CD4-positive, alpha-beta T cell treated with Interferon alpha-2 for 1 hour (primary cell): ENCODE measurements around the gene GIGYF1.
"Not testable (repeated sequence)": the region's sequence is repeated elsewhere in the genome, so short reads cannot be mapped to it uniquely, and the experiment has no call there.

Experiments used
- DNase-seq, 2 donors: peaks; one replicate each; pipeline ENCODE4 v3.0.0-alpha.2; 2020 to 2022

GIGYF1 gene

GRCh38 chr7:100671353-100672327 lies 22.4 kb downstream of the GIGYF1 start:
- no peak for DNase-seq

DNA sequence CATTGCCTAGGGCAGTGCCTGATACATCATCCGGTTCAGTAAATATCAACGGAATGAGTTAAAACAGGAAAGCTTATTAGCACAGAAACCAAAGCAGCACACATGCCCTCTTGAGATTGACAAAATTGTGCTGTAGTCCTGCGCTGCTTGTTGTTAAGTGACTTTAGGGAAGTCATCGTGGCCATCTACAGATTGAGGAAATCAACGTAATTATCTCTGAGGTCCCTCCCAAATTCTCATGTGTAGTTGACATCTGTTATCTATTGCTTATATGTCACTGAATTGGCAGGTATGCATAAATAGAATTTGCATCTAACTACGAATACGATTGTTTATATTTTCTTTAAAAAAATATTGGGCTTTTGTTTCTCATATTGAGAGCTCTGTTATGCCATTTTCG lies 24.0 kb downstream of the GIGYF1 start:
- DNase-seq: no peak

- DNase-seq: not testable (repeated sequence)
Measured at GRCh38 chr7:100669106-100669505, 24.9 kb downstream of the GIGYF1 start.

GRCh38 chr7:100668069-100668449 lies 26.0 kb downstream of the GIGYF1 start:
- no peak for DNase-seq

- DNase-seq: no peak
Measured at GRCh38 chr7:100667331-100668068, 26.6 kb downstream of the GIGYF1 start.

DNA sequence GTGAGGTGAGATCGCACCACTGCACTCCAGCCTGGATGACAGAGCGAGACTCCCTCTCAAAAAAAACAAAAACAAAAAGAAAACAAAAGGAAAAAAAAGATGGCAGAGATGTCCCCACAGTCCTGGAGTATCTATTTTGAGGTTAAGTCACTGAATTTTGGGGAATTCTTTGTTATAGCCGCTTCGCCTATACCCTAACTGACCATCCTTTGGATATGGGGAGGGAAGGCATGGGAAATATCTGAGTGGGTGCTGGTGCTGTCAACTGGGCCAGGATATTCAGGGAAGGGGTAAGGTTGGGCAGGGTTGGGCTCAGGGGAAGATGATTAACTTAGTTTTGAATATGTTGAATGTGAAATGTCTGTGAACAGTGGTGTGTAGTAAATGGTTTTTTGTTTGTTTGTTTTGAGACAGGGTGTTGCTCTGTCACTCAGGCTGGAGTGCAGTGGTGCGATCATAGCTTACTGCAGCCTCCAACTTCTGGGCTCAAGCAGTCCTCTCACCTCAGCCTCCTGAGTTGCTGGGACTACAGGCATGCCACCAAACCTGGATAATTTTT lies 28.8 kb downstream of the GIGYF1 start:
- DNase-seq: no peak

- DNase-seq: not testable (repeated sequence)
Measured at GRCh38 chr7:100662194-100662776, 31.8 kb downstream of the GIGYF1 start.

GRCh38 chr7:100655908-100656674 lies 38.0 kb downstream of the GIGYF1 start, which contains the start of gene ACTL6B:
Gene ACTL6B, minus strand, starts transcription at chr7:100656448. Its CDS starts 94 bp downstream, at chr7:100656354.
- peak; percentile 47 to 61 for DNase-seq

GRCh38 chr7:100654908-100655831 lies 38.9 kb downstream of the GIGYF1 start:
- no peak for DNase-seq

- DNase-seq: no peak
Measured at GRCh38 chr7:100649826-100650565, 44.1 kb downstream of the GIGYF1 start.

DNA sequence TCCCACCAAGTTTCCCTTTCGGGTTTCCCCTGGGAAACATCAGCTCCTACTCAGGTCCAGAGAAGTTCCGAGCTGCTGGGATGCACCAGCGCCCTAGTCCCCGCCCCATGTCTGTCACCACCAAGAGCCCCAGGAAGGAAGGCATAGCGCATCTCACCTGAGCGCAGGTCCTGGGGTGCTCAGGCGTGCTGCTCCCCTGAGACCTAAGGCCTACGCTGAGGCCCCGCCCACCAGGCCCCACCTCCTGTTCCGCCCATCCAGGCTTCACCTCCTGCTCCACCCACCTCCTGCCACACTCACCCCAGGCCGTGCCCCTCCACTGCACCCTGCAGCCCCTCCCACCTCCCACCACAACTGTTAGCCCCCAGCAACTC lies 51.5 kb downstream of the GIGYF1 start:
- DNase-seq: peak; percentile 42 to 53

DNA sequence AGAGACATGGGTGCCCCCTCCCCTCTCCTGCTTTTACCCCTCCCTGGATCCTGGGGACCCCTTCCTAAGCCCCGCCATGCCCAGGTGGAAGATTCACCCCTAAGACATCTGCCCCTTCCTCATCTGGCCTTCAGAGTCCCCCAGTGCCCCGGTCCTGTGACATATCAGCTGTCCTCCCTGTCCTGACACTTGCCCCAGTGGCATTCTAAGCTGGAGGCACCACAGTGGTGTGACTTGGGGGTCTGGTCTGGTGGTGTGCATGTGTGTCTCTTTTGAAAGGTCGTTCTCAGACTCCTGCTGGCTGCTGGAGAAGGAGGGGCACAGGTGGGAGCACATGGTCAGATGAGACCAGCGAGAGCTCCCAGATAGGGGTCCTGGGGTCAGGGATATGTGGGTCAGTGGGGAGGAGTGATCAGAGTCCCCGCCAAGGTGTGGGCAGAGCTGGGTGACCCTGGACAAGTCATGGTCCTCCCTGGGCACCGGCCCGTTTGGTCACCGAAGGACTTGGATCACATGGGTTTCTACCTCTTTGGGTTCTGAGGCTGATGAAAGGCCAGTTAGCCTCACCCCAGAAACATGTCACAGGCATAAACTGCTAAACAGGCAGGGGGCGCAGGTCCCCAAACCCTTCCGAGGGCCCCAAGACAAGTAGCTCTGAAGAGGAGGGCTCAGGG lies 52.1 kb downstream of the GIGYF1 start:
- no peak for DNase-seq

GRCh38 chr7:100641463-100641859 lies 52.6 kb downstream of the GIGYF1 start, which contains the start of gene TFR2:
Gene TFR2, minus strand, starts transcription at chr7:100641552. Its CDS starts 43 bp downstream, at chr7:100641509.
- no peak for DNase-seq

DNA sequence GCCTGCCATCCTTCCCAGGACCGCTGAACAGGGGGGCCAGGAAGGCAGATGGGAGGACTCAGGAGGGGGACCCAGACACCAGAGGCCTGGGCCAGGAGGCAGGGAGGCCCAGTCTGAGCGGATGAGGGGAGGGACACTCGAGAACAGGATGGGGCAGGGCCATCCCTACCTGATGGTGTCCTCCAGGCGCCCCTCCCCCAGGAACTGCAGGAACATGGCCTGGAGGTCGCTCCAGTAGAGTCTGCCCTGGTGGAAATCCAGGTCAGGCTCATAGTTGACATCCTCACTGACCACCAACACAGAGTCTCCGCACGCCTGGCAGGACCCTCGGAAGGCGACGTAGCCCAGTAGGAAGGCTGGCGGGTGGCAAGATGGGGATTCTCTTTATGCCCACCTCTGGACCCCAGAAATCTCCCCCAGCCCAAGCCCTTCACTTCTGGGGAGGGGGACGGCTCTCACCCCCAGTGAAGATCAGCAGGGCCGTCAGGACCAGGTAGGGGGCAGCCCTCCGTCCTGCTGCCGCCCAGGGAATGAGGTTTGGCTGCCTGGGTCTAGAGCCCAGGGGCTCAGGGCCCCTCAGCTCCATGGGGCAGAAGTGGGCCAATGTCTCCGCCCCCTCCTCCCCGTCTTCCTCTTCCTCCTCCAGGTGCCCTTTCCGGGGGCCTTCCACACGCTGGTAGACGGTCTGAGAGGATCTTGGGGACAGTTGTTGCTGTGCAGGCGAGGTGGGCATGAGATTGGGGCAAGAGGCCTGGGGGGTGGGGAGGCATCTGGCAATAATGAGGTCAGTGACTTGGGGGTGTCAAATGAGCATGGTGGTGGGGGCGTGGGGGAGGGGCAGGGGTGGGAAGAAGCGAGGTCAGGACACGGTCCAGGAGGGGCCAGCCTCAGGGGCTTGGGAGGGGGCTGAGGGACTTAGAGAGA lies 53.3 kb downstream of the GIGYF1 start:
- DNase-seq: no peak

GRCh38 chr7:100639995-100640516 lies 54.0 kb downstream of the GIGYF1 start:
- no peak for DNase-seq

DNA sequence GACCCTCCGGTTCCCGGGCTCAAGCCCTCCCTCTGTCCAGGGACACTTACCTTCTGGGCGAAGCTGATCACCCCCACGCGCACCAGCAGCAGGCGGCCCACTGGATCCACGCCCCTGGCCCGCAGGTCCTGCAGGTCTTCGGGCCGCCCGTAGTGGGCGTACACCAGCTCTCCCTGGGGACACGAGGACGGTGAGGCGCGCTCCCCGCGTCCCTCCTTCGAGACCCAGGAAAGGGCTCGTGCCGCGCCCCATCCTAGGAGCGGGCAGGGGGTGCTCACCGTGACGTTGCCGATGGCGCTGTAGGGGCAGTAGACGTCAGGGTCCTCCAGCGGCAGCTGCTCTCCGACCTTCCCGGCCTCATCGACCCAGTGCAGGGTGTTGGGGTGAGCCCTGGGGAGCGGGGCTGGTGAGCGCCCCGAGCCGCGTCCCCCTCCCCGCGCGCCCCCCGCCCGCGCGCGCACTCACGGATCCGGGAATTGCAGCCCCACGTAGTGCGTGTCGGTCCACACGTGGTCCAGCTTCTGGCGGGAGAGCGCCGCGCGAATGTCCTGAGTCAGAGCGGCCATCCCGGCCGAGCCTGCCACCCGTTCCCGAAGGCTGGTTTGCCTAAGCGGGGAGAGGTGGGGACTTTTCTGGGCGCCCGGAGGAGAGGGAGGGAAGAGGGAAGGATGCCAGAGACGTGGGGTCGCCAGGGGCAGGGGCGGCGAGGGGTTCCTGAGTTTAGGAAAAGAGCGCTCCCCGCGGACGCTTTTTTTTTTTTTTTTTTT lies 60.9 kb downstream of the GIGYF1 start:
- peak; percentile 54 to 68 for DNase-seq

DNA sequence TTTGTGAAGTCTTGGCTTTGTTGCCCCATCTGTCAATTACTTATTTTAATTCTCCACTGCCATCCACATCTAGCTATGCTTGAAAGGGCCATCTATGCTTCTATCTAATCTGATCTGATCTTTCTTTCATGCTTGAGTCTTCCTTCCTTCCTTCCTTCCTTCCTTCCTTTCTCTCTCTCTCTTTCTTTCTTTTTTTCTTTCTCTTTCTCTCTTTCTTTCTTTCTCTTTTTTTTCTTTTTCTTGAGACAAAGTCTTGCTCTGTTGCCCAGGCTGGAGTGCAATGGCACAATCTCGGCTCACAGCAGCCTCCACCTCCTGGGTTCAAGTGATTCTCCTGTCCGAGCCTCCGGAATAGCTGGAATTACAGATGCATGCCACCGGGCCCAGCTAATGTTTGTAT lies 64.0 kb downstream of the GIGYF1 start:
- DNase-seq: no peak
